Activated naive CD8-positive, alpha-beta T cell treated with anti-CD3 and anti-CD28 coated beads, Interleukin-2, amount 50 U/mL, for 24 hours (primary cell): Measurements from ENCODE around the gene PRKN.
"Not testable (repeated sequence)": the region's sequence is repeated elsewhere in the genome, so short reads cannot be mapped to it uniquely, and the experiment has no call there.

Source experiments
- ATAC-seq: fragments of 150-1000 bp; cut with Tn5 transposase; one replicate; pipeline ENCODE4 v1.10.0; 2021
- DNase-seq: peaks from one replicate; pipeline ENCODE4 v3.0.0; 2021
- H3K27ac Mint-ChIP-seq: one replicate; pipeline ENCODE4 v1.8.0; 2021; ENCODE audit warnings: mild to moderate bottlenecking, mixed read lengths
- H3K27me3 Mint-ChIP-seq: one replicate; pipeline ENCODE4 v1.8.0; 2021; ENCODE audit warnings: mixed read lengths
- H3K36me3 Mint-ChIP-seq: one replicate; pipeline ENCODE4 v1.8.0; 2021; ENCODE audit warnings: low read depth, mixed read lengths
- H3K4me1 Mint-ChIP-seq: one replicate; pipeline ENCODE4 v1.8.0; 2021; ENCODE audit warnings: mixed read lengths
- H3K4me3 Mint-ChIP-seq: one replicate; pipeline ENCODE4 v1.8.0; 2021; ENCODE audit warnings: mild to moderate bottlenecking, moderate library complexity, mixed read lengths
- H3K9me3 Mint-ChIP-seq: one replicate; pipeline ENCODE4 v1.8.0; 2021; ENCODE audit warnings: mixed read lengths

PRKN gene

DNA sequence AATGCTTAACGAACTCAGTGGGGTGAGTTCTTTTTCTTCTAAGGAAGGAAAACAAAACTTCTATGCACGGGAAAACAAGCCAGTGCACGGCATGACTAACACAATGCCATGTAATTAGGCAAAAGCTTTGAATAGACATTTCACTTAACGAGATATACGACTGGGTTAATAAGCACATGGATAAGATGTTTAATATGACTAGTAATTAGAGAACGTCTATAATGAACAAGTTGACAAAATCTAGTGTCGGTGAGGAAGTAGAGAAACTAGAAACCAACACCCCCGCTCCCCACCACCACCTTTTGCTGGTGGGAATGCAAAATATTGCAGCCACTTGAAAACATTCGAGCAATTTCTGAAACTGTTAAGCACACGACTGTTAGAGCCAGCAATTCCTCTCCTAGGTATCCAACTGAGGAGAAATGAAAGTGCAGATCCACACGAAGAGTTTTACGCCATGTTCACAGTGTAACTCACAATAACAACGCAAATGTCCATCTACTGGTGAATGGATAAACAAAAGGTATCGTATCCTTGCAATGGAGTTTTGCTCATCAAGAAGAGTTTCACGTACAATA is 808.8 kb downstream of the PRKN start:
- no peak overlapping the region for H3K4me3 Mint-ChIP-seq
- H3K9me3 Mint-ChIP-seq, result no peaks in the 10 kb centered on the region
- ATAC-seq, result no peak
- no peak for DNase-seq
- H3K27ac Mint-ChIP-seq, result no peak overlapping the region
- H3K27me3 Mint-ChIP-seq, result no peaks in the 10 kb centered on the region
- H3K36me3 Mint-ChIP-seq, result no peaks in the 10 kb centered on the region
- no peaks in the 10 kb centered on the region for H3K4me1 Mint-ChIP-seq

DNA sequence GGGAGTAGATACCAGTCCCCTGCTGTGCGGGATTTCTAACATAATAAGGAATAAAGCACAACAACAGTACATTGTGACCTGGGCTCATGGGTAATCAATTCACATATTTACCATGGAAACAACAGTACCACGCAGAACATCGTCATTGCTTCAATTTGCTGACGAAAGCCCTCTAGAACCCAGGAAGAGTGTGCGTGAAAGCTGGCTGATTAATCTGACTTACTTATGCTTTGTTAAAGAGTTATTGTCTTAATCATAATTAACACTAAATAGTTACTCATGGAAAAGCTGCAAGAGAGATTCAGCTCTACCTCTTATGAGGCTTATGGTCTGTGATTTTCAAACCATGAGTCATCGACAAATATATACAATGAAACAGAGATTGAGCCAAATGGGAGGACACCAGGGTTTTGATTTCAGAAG is 809.4 kb downstream of the PRKN start:
- DNase-seq (no peak), ATAC-seq (no peak)
- no peaks in the 10 kb centered on the region for H3K9me3 Mint-ChIP-seq
- H3K4me1 Mint-ChIP-seq, result no peaks in the 10 kb centered on the region
- no peak overlapping the region for H3K27ac Mint-ChIP-seq
- H3K27me3 Mint-ChIP-seq, result no peaks in the 10 kb centered on the region
- no peak overlapping the region for H3K4me3 Mint-ChIP-seq
- H3K36me3 Mint-ChIP-seq, result no peaks in the 10 kb centered on the region

DNA sequence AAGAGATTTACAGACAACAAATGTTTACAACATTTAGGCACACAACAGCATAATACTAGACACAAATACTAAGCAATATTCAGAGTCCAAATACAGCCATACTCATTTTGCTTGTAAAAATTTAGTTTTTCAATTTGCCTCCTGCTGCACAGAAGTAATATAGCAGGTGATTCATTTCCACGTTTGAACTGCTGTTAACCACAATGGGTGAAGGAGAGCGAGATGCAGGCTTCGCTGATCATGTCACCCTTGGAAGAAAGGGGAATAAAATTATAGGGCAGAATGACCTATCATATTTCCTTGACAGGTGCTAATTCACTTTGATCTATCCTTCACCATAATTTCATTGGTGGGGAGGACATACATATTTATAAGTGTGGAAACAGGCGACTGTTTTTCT is 809.9 kb downstream of the PRKN start:
- Mint-ChIP-seq H3K4me1 (no peaks in the 10 kb centered on the region), H3K36me3 (no peaks in the 10 kb centered on the region), H3K27ac (no peak overlapping the region), H3K4me3 (no peak overlapping the region), H3K27me3 (no peaks in the 10 kb centered on the region), H3K9me3 (no peaks in the 10 kb centered on the region)
- DNase-seq, result no peak
- ATAC-seq, result no peak

DNA sequence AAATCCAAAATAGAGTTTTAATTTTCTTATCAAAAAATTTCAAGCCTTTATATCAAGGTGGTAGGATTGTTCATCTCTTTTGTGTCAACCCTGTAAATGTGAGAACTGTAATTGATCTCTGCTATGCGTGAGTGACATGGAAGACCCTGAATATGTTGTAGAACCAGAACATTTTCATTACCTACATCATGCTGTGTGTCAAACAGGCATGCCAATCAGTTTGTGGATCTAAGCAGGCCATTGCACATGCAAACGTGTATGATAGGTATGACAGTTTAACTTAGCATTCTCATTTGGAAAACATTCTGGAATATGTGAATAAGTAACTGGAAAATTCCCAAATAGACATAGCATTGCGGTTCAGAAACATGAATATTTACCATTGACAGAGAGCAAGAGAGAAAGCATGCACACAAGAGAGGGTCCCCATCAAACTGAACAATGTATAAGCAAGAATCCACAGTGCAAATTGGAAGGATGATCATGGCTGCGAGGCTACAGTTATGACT is 812.1 kb downstream of the PRKN start:
- no peak for DNase-seq
- Mint-ChIP-seq H3K4me1 (no peaks in the 10 kb centered on the region), H3K36me3 (no peaks in the 10 kb centered on the region), H3K9me3 (no peaks in the 10 kb centered on the region), H3K4me3 (no peak overlapping the region), H3K27me3 (no peaks in the 10 kb centered on the region), H3K27ac (no peak overlapping the region)
- no peak for ATAC-seq

DNA sequence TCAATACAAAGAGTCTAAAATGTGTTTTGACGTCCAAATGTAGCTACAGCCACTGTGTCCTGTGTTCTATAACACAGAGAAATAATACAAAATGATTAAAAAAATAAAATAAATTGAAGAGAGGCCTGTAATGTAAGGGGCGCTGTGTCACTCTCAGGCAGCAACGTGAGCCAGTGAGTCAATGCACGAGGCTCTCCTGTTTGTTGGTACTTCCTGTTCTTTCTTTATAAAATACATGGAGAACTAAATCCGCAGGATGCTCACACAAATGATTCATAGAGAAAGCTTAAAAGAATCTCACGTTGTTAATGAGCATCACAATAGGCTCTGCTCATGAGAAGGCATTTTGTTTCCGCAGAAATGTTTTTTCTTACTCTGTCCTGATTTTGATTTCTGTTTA is 818.7 kb downstream of the PRKN start:
- no peaks in the 10 kb centered on the region for H3K9me3 Mint-ChIP-seq
- no peaks in the 10 kb centered on the region for H3K4me1 Mint-ChIP-seq

DNA sequence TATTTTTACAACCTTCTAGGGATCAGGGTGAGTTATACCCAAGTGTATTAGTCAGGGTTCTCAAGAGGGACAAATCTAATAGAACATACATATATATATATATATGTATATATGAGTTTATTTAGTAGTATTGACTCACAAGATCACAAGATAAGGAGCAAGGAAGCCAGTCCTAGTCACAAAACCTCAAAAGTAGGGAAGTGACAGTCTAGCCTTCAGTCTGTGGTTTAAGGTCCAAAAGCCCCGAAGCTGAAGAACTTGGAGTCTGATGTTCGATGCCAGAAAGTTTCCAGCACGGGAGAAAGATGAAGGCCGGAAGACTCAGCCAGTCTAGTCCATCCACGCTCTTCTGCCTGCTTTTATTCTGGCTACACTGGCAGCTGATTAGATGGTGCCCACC is 821.0 kb downstream of the PRKN start:
- no peak for DNase-seq
- no peaks in the 10 kb centered on the region for H3K27me3 Mint-ChIP-seq
- no peaks in the 10 kb centered on the region for H3K9me3 Mint-ChIP-seq
- H3K4me3 Mint-ChIP-seq, result no peak overlapping the region
- H3K36me3 Mint-ChIP-seq, result no peaks in the 10 kb centered on the region
- no peak for ATAC-seq
- no peak overlapping the region for H3K27ac Mint-ChIP-seq
- H3K4me1 Mint-ChIP-seq, result no peaks in the 10 kb centered on the region

More for the DNA sequence above, 818.7 kb downstream of the PRKN start:
- H3K36me3 Mint-ChIP-seq, result no peaks in the 10 kb centered on the region
- ATAC-seq (no peak), DNase-seq (no peak)
- no peak overlapping the region for H3K27ac Mint-ChIP-seq
- no peak overlapping the region for H3K4me3 Mint-ChIP-seq
- H3K27me3 Mint-ChIP-seq, result no peaks in the 10 kb centered on the region

DNA sequence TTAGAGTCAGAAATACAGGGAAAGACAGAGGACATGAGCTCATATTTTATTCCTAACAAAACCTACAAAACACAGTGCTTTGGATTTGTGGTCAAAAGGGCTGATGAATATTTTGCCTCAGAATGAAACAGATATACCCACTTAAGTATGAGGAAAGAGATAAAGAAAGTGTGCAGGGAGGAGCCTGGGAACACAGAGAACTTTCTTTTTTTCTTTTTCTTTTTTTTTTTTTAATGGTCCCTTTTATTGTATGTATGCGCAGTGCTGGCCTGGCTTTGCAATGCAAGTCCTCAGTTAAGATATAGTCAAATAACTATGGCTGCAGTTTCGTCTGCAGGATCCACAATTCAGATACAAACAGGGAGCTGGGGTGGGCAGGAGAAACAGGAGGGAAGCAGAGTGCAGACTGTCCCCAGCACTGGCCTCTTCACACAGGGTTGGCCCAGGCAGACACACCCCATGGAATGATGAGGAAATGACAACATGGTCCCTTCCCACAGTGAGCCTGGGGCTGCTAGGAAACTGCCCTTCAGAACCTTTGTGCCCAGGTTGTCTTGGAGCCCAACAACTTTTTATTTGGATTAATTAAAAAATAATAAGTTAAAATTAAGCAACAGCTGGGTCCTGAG is 823.9 kb downstream of the PRKN start:
- Mint-ChIP-seq H3K27me3 (no peaks in the 10 kb centered on the region), H3K9me3 (no peaks in the 10 kb centered on the region), H3K4me1 (no peaks in the 10 kb centered on the region), H3K36me3 (no peaks in the 10 kb centered on the region), H3K4me3 (no peak overlapping the region), H3K27ac (no peak overlapping the region)
- ATAC-seq (no peak), DNase-seq (no peak)

- DNase-seq, result no peak
Measured at GRCh38 chr6:161901740-161902426, 825.7 kb downstream of the PRKN start.

DNA sequence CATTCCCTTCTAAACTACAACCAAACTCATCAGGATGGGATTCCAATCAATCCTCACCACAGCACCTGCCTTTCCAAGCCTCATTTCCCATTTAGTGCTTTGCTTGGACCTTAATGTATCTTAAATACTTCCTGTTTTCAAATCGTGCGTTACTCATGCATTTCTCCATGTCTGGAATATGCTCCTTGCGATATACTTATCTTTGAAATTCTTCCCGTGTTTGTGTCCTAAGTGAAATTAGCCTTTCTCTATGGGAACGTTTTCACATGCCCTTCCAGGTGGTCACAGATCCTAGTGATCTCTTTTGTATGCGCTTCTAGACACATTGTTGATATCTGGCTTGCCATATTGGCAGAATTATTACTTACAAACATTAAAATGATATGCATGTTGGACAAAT is 833.1 kb downstream of the PRKN start:
- Mint-ChIP-seq H3K27ac (no peak overlapping the region), H3K4me3 (no peak overlapping the region), H3K27me3 (no peaks in the 10 kb centered on the region), H3K9me3 (no peaks in the 10 kb centered on the region), H3K36me3 (no peaks in the 10 kb centered on the region), H3K4me1 (no peaks in the 10 kb centered on the region)
- ATAC-seq, result no peak
- DNase-seq, result no peak

More at GRCh38 chr6:161901740-161902426, 825.7 kb downstream of the PRKN start:
- H3K4me1 Mint-ChIP-seq, result no peaks in the 10 kb centered on the region
- no peak for ATAC-seq
- no peaks in the 10 kb centered on the region for H3K27me3 Mint-ChIP-seq
- no peaks in the 10 kb centered on the region for H3K9me3 Mint-ChIP-seq
- H3K27ac Mint-ChIP-seq, result no peak overlapping the region
- no peaks in the 10 kb centered on the region for H3K36me3 Mint-ChIP-seq
- H3K4me3 Mint-ChIP-seq, result no peak overlapping the region

GRCh38 chr6:161891542-161891941 is 836.0 kb downstream of the PRKN start:
- no peak for ATAC-seq

GRCh38 chr6:161890832-161891297 is 836.7 kb downstream of the PRKN start:
- ATAC-seq (no peak), DNase-seq (no peak)
- H3K27me3 Mint-ChIP-seq, result no peaks in the 10 kb centered on the region
- H3K4me3 Mint-ChIP-seq, result no peak overlapping the region
- no peak overlapping the region for H3K27ac Mint-ChIP-seq
- no peaks in the 10 kb centered on the region for H3K9me3 Mint-ChIP-seq
- no peaks in the 10 kb centered on the region for H3K36me3 Mint-ChIP-seq
- H3K4me1 Mint-ChIP-seq, result no peaks in the 10 kb centered on the region

More at GRCh38 chr6:161891542-161891941, 836.0 kb downstream of the PRKN start:
- no peak overlapping the region for H3K27ac Mint-ChIP-seq
- no peaks in the 10 kb centered on the region for H3K36me3 Mint-ChIP-seq
- no peak for DNase-seq
- H3K27me3 Mint-ChIP-seq, result no peaks in the 10 kb centered on the region
- no peaks in the 10 kb centered on the region for H3K4me1 Mint-ChIP-seq
- no peaks in the 10 kb centered on the region for H3K9me3 Mint-ChIP-seq
- no peak overlapping the region for H3K4me3 Mint-ChIP-seq

- DNase-seq (no peak), ATAC-seq (no peak)
- Mint-ChIP-seq H3K4me1 (no peaks in the 10 kb centered on the region), H3K36me3 (no peaks in the 10 kb centered on the region), H3K4me3 (no peak overlapping the region), H3K27ac (no peak overlapping the region), H3K9me3 (no peaks in the 10 kb centered on the region), H3K27me3 (no peaks in the 10 kb centered on the region)
Measured at GRCh38 chr6:161890133-161890831, 837.3 kb downstream of the PRKN start.

DNA sequence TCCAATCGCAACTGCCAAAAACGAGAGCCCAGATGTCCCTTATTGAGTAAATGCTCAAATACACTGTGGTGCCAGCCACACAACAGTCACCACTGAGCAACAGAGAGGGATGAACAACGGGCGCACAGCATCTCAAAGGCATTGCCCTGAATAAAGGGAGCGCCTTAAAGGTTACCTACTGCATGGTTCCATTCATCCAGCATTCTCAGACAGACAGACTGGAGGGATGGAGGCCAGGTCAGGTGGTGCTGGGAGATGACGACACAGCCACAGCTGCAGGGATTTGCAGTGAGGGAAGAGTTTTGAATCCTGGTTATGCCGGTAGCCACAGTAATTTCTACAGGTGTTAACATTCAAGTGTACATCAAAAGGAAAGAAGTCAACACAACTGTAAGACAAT is 838.2 kb downstream of the PRKN start:
- DNase-seq (no peak), ATAC-seq (no peak)
- H3K27me3 Mint-ChIP-seq, result no peaks in the 10 kb centered on the region
- H3K9me3 Mint-ChIP-seq, result no peaks in the 10 kb centered on the region
- H3K27ac Mint-ChIP-seq, result no peak overlapping the region
- no peaks in the 10 kb centered on the region for H3K4me1 Mint-ChIP-seq
- no peaks in the 10 kb centered on the region for H3K36me3 Mint-ChIP-seq
- no peak overlapping the region for H3K4me3 Mint-ChIP-seq

- not testable (repeated sequence) for ATAC-seq, H3K4me1 Mint-ChIP-seq, H3K27ac Mint-ChIP-seq, H3K4me3 Mint-ChIP-seq, DNase-seq, H3K36me3 Mint-ChIP-seq, H3K9me3 Mint-ChIP-seq, H3K27me3 Mint-ChIP-seq
Measured at GRCh38 chr6:161886545-161886944, 841.0 kb downstream of the PRKN start.

- Mint-ChIP-seq H3K4me3 (no peak overlapping the region), H3K27me3 (no peaks in the 10 kb centered on the region), H3K4me1 (no peaks in the 10 kb centered on the region), H3K9me3 (no peaks in the 10 kb centered on the region), H3K36me3 (no peaks in the 10 kb centered on the region), H3K27ac (no peak overlapping the region)
- DNase-seq, result no peak
- ATAC-seq, result no peak
Measured at GRCh38 chr6:161884782-161885181, 842.8 kb downstream of the PRKN start.
